ENCODE results near the gene SPATA17.

GRCh38 chr1:217747156-217747769 lies 116.1 kb downstream of the SPATA17 start:
- TF ChIP-seq CTCF (IDR thresholded peaks at IDR 0.05) (peak; percentile 55 to 72 (median 70)), POLR2A (IDR thresholded peaks at IDR 0.05) (no peak)

Measured in right lobe of liver (tissue), 4 donors.